CD4-positive, alpha-beta T cell treated with Interleukin-17A for 1 hour (primary cell): ENCODE measurements around the gene ZPLD1.

Experiments
- DNase-seq: peaks from one replicate; pipeline ENCODE4 v3.0.0-alpha.2; 2020

Gene ZPLD1

GRCh38 chr3:102471001-102471400, 36.2 kb downstream of the ZPLD1 start:
- DNase-seq: no peak

- no peak for DNase-seq
Measured at GRCh38 chr3:102471491-102471890, 36.7 kb downstream of the ZPLD1 start.

GRCh38 chr3:102473648-102474047, 38.8 kb downstream of the ZPLD1 start:
- DNase-seq: no peak

GRCh38 chr3:102474207-102474606, 39.4 kb downstream of the ZPLD1 start:
- DNase-seq: no peak

- DNase-seq: no peak
Measured at GRCh38 chr3:102476198-102476597, 41.4 kb downstream of the ZPLD1 start.

- DNase-seq: no peak
Measured at GRCh38 chr3:102478160-102478559, 43.3 kb downstream of the ZPLD1 start.

GRCh38 chr3:102480139-102480538, 45.3 kb downstream of the ZPLD1 start:
- no peak for DNase-seq

GRCh38 chr3:102481050-102481449, 46.2 kb downstream of the ZPLD1 start:
- DNase-seq: no peak

- DNase-seq: no peak
Measured at GRCh38 chr3:102483556-102483955, 48.7 kb downstream of the ZPLD1 start.

- DNase-seq: no peak
Measured at GRCh38 chr3:102484363-102484762, 49.5 kb downstream of the ZPLD1 start.

GRCh38 chr3:102485701-102486100, 50.9 kb downstream of the ZPLD1 start:
- no peak for DNase-seq

- no peak for DNase-seq
Measured at GRCh38 chr3:102488331-102488730, 53.5 kb downstream of the ZPLD1 start.

- no peak for DNase-seq
Measured at GRCh38 chr3:102492300-102492699, 57.5 kb downstream of the ZPLD1 start.

- no peak for DNase-seq
Measured at GRCh38 chr3:102497571-102497970, 62.8 kb downstream of the ZPLD1 start.

GRCh38 chr3:102505542-102505941, 70.7 kb downstream of the ZPLD1 start:
- DNase-seq: no peak

- DNase-seq: no peak
Measured at GRCh38 chr3:102510663-102511062, 75.8 kb downstream of the ZPLD1 start.

GRCh38 chr3:102511168-102511567, 76.4 kb downstream of the ZPLD1 start:
- no peak for DNase-seq

GRCh38 chr3:102511639-102512038, 76.8 kb downstream of the ZPLD1 start:
- no peak for DNase-seq

- no peak for DNase-seq
Measured at GRCh38 chr3:102512734-102513504, 78.1 kb downstream of the ZPLD1 start.

GRCh38 chr3:102514241-102514640, 79.4 kb downstream of the ZPLD1 start:
- DNase-seq: no peak

GRCh38 chr3:102521246-102521645, 86.4 kb downstream of the ZPLD1 start:
- DNase-seq: no peak

GRCh38 chr3:102525624-102526023, 90.8 kb downstream of the ZPLD1 start:
- no peak for DNase-seq

- DNase-seq: no peak
Measured at GRCh38 chr3:102526865-102527264, 92.0 kb downstream of the ZPLD1 start.

- DNase-seq: no peak
Measured at GRCh38 chr3:102528727-102529126, 93.9 kb downstream of the ZPLD1 start.
